Activated CD8-positive, alpha-beta memory T cell treated with anti-CD3 and anti-CD28 coated beads for 36 hours (primary cell): ENCODE results near the gene LYSMD3. TPM values are rescaled to one million over a fixed set of nuclear protein-coding genes. Genes with fewer than 3 reads are reported as not detected.

Source experiments
- total RNA-seq, 2 experiments: library from RNA; stranded (reverse); gene quantifications; one replicate each; pipeline ENCODE4 v1.2.3, GENCODE V29; 2021

LYSMD3 gene
- total RNA-seq, 2 experiments from 2014 or later: 13.0 to 17.2 TPM

Other genes with a start within 250 kb of the LYSMD3 start
- 10 to 100 TPM; 48.0 to 48.6 TPM for gene CETN3, start 119.8 kb downstream of the LYSMD3 start, total RNA-seq
- 1 to 10 TPM; 5.5 to 6.0 TPM for gene MBLAC2, start 54.8 kb downstream of the LYSMD3 start, total RNA-seq
- gene POLR3G, start 54.7 kb downstream of the LYSMD3 start, total RNA-seq: 10 to 100 TPM; 20.4 to 21.9 TPM
- gene ADGRV1, start 29.2 kb upstream of the LYSMD3 start, total RNA-seq: under 1 TPM in 1 of 2 experiments, not detected in 1; 0.34 TPM